HG02885 (cell line): ENCODE measurements around the gene DNASE1L1.

Experiments used
- ATAC-seq: cut with Tn5 transposase; IDR thresholded peaks from one replicate; pipeline ENCODE4 v1.9.1; 2021; ENCODE audit warnings: mild to moderate bottlenecking; ENCODE audit not compliant: unreplicated experiment, poor library complexity

DNASE1L1 gene

DNA sequence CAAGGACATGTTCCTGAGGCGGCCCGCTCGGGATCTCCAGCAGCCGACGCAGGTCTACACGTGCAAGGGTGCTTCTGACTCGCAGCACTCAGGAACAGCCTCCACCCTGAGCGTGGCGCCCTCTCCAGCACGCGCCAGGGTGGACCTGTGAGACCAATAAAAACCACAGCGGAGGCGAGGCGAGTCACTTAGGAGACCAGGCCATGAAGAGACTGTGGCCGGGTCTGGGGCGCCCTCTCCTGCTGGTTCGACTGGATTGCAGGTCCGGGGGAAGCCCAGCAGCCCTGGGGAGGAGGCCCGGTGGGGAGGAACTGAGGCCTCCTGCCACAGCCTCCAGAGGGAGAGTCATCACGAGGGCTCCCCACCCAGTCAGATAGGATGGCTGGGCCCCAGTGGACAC, 21.0 kb downstream of the DNASE1L1 start:
- ATAC-seq, result peak; percentile 30

DNA sequence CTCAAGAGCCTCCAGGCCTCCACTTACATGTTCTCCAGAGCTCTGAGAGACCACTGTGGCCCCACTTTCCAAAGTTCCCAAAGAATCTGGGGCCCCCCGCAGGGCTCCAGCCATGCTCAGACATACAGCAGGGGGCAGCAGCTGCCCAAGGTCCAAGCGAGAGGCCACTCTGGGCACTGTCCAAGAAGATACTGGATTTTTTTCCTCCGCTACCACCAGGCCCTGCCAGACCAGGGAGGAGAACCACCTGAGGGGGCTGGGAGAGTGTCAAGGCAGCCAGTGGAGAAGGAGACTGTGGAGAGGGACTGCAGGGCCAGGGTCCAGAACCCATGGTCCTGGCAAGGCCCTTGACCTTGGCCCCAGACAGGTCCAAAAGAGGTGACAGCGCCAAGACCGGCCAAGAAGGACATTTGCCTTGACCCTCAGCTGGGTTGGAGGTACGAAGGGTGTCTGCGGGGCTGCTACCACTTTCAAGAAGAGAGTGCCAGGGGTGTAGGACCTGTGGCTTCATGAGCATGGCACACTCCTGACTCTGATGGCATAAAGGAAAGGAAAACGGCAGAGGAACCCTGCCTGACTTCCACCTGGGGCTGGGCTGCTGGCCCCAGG, 24.7 kb downstream of the DNASE1L1 start:
- ATAC-seq, result no peak

DNA sequence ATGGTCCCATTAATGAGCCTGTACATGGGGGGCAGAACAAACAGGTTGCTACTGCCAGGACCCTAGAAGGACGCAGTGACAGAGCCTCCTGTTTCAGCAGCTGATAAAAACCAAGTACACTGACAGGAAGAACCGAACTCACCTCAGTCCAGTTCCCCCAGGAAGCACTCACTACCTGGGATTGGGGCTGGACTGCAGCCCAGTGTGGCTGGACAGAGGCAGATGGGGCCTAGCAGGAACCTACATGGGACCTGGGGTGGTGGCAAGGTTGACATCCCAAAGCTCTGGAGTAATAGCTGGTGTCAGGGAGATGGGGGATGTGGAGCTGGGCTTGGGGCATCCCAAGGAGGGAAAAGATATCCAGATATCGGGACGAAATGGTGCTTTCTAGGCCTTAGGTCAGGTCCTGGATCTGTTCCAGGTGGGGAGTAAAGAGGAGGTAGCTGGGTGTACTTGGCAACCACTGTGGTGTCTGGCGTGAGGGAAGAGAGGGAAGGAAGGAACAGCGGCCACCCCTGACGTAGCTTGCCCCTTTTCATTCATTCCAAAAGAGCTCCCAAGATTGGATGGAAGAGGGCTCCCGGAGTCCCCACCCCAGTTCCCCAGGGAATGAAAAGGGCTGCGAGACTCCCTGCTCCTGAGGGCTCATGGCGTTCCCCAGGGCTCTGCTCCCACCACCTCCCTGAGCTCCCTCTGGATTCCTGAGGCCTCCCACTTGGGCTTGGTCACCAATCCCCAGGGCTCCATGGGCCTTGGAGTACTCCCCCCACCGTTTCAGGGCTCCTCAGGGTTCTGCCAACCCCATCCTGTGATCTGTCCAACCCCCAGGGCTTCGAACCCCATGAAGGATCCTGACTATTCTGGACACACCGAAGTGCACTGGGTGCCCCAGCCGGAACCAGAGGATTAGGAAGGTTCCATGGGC, 25.4 kb downstream of the DNASE1L1 start:
- no peak for ATAC-seq

DNA sequence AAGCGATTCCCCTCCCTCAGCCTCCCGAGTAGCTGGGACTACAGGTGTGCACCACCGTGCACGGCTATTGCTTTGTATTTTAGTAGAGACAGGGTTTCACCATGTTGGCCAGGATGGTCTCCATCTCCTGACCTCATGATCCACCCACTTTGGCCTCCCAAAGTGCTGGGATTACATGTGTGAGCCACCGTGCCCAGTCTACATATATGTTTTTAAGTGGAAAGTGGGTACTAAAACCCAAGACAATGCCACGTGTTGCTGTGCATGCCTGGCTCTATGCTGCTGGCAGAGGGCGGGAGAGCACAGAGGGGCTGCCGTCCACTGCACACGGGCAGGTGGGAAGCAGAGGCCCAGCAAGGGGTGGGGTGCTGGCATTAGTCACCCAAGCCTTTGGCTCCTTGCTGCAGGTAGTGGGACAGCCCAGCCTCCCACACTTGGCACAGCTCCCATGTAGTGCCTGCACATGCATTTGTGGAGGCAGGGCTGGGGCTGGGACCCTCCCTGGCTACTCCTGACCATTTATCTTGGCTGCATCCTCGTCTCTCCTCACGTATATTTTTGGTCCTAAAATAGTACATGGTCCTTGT, 26.5 kb downstream of the DNASE1L1 start:
- no peak for ATAC-seq

DNA sequence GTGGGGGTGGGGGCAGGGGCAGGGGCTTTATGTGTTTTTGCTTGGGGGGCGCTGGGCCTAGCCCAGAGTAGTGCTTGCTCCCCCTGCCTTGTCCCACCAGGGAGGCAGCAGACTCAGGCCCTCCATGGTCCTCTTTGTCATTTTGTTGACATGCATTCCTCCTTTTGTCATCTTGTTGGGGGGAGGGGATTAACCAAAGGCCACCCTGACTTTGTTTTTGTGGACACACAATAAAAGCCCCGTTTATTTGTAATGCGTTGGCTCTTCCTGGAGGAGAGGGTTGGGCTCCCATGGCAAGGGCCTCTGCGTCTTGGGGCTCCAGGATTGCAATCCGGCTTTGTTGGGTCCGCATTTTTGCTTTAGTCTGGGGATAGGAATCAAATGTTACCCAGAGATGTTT, 27.8 kb downstream of the DNASE1L1 start:
- no peak for ATAC-seq

DNA sequence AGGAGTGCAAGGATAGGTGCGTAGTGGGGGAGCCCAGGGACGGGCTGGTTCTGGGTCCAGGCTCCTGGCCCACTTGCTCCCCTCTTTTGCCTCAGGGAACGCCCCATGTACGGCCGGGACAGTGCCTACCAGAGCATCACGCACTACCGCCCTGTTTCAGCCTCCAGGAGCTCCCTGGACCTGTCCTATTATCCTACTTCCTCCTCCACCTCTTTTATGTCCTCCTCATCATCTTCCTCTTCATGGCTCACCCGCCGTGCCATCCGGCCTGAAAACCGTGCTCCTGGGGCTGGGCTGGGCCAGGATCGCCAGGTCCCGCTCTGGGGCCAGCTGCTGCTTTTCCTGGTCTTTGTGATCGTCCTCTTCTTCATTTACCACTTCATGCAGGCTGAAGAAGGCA, 28.3 kb downstream of the DNASE1L1 start:
- ATAC-seq, result no peak

DNA sequence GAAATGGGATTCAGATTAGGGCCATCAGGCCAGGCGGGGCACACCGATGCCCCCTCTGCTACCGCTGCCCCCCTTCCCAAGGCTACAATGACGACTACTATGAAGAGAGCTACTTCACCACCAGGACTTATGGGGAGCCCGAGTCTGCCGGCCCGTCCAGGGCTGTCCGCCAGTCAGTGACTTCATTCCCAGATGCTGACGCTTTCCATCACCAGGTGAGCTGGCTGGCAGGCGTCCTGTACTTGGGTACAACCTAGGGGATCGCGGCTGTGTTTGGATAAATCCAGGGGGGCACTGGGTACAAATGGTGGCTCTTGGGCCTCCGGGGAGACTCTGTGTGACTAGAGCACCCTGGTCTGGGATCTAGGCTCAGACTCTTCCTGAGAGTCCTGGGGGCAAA, 28.9 kb downstream of the DNASE1L1 start:
- no peak for ATAC-seq

DNA sequence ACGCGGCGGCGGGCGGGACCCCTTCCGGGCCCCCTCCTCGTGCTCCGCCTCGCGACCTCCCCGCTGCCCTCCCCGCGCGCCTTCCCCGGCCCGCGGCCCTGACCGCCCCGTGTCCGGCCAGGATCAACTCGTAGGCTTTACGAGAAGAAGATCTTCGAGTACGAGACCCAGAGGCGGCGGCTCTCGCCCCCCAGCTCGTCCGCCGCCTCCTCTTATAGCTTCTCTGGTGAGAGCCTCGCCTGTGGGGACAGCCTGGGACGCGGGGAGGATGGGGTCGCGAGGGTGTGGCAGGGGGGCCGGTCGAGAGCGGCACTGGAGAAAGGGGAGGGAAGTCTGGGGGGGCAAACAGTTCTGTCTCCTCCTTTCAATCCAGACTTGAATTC, 29.5 kb downstream of the DNASE1L1 start:
- ATAC-seq, result no peak

DNA sequence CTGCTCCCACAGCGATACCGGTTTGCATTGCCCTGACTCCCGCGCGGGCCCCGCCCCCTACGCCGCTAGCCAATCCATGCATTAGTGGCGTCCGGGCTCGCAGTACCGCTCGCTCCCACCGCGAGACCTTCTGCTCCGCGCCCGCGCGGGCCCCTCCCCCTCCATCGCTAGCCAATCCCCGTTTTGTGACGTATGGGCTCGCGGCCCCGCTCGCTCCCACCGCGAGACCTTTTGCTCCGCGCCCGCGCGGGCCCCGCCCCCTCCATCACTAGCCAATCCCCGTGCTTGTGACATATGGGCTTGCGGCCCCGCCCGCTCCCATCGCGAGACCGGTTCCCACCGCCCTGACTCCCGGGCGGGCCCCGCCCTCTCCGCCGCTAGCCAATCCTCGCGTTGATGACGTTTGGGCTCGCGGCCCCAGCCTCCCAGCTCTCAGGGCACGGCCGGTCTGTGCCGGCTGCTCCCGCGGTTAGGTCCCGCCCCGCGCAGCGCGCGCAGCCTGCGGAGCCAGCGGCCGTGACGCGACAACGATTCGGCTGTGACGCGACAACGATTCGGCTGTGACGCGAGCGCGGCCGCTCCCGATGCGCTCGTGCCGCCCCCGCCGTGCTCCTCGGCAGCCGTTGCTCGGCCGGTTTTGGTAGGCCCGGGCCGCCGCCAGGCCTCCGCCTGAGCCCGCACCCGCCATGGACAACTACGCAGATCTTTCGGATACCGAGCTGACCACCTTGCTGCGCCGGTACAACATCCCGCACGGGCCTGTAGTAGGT, 30.1 kb downstream of the DNASE1L1 start, which contains the start of gene EMD:
Gene EMD (plus strand): TSS at position 497 of the 770 bp plus-strand sequence. CDS start 190 bp downstream, at position 687.
- peak; percentile 77 for ATAC-seq

DNA sequence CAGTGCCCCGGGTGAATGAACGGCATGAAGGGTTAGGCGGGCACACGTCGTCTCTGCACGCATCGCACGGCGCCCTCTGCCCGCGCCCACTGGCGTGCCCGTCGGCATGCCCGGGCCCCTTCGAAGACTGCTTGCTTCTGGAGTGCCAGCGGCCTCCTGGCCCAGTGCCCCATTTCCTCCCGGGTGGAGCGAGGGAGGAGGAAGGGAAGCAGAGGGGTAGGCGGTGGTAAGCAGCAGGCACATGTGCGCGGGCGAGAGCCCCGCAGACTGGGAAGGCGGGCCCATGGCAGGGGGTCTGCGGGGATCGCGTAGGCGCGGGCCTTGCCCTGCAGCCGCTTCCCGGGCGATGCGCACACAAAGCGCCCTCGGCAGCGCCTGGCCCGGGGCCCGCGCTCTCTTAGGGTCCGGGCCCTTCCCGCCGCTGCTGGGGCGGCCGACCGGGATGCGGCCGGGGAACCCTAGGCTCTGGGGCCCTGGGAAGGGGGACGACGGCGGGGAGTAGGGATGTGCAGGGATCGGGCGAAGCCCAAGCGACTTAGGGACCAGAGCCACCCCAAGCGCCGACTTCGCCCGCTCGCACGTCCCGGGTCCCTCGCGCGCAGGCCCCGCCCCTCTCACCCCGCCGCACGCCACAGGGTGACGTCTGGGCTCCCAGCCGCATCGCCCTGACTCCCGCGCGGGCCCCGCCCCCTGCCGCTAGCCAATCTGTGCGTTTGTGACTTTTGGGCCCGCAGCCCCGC, 30.8 kb downstream of the DNASE1L1 start:
- ATAC-seq, result peak; percentile 1

DNA sequence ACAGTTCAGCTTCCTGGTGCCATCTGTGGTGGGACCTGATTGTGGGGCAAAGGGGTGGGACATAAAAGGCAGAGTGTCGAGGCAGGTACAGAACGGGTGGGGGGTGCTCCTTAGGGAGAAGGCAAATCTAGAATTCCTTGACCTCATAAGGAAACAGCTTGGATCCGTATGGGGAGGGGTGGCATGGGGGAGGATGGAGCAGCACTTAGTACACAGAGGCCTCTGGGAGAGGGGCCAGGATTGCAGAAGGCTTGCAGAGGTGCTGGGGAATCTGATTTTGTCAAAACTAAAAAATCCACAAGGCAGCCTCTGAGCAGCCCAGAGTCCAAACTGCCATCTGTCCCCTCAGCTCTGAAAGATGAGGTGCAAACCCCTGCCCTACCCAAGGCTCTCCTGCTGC, 32.3 kb downstream of the DNASE1L1 start:
- ATAC-seq, result no peak

DNA sequence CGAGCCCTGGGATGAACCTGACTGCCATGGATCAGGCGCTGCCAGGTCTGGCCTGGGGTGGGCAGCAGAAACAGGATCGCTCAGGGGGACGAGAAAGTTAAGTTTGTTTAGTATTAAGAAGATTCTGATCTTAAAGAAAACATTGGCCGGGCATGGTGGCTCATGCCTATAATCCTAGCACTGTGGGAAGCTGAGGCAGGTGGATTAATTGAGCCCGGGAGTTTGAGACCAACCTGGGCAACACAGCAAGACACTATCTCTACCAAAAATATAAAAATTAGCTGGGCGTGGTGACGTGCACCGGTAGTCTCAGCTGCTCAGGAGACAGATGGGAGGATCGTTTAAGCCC, 33.9 kb downstream of the DNASE1L1 start:
- ATAC-seq, result no peak

DNA sequence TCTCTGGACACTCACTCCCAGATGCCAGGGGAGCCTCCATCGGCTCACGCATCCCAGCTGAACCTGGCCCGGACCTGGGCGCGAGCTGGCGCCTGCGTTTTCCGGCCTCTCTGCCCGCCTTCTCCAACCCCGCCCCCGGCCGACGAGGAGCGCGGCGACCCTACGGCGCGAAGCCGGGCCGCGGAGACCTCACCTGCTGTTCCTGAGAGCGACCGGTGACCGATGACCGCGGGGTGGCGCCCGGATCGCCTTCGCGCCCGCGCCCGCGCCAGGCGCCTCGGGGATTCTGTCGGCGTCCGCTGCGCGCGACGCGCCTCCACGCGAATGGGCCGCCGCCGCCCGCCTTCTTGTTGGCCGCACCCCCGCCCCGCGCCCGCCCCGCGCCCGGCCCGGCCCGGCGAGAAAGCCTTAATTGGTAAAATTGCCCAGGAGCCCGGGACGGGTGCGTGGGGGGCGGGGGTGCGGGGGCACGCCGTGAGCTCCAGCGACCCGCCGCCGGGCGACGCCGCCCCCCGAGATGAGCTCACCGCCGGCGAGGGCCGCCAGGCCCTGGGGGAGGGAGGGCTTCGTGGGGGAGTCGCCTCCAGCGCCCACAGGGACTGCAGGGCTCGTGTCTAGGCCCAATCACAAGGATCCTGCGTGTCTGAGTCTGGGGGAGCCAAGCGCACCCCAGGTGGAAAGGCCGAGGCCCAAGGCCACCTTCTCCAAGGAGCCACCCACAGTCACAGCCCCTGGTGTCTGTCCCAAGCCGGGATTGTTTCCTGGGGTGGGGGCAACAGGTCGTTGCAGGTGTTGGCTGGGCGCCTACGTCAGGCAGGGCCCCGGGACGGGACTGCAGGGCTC, 34.5 kb downstream of the DNASE1L1 start, which contains the start of gene FLNA:
Gene FLNA (minus strand): TSS at position 322 of the 843 bp plus-strand sequence. CDS start 3,389 bp downstream, outside the sequence.
- no peak for ATAC-seq

DNA sequence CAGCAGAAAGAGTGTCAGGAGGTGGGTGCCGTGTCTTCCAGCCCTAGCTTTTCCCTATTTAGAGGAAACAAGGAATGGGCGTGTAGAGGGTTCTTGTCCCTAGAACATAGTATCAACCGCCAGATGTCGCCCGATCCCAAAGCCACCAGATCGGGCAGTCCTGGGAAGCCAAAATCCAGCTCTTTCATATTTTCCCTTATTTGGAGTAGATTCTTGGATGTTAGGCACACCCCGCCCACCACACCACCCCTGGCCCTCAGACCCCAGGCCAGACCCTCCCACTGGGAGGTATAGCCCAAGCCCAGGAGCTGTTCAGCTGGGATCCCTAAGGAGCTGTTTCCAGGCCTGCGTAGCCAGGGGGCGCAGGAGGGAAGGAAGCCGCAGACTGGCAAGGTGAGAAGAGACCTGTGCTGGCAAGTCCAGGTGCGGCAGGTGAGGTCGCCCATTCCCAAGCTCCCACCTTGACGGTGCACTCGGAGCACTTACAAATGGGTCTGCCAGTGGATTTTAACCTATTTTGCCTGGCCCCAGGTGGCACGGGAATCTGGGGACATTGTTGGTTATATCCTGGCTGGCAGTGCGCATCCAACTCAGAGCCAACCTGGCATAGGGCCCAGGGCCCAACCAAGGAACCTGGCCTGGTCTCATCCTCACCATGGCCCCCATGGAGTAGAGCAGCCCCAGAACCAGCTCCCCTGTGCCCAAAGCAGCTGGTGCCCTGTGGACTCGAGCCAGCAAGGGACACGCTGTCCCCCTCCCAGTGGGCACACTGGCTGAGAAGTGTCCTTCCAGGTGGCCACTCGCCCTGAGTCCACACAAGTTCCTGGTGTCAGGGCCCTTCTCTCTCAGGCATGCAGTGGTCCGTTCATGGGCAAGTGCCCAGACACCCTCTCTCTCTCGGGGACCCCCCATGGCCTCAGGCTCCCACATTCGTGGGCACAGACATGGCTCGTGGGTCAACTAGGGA, 35.4 kb downstream of the DNASE1L1 start:
- ATAC-seq, result no peak

DNA sequence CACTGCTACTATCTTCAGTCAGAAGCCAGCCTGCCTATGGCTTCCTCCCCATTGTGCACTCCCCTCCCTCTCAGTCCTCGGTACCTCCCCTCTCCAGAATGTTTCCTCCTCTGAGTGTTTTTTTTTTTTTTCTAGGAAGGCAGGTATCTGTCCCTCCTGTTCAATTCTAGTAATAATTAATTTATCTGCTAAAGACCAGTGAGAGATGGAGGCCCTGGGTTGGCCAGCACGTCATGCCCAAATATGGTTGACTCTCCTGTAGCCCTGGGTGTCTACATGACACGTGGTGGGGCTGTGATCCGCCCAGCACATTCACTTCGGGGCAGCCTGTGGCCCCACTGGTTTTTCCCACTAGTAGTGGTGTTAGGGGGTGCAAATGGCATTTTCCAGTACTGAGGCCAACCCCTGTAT, 36.4 kb downstream of the DNASE1L1 start:
- no peak for ATAC-seq

DNA sequence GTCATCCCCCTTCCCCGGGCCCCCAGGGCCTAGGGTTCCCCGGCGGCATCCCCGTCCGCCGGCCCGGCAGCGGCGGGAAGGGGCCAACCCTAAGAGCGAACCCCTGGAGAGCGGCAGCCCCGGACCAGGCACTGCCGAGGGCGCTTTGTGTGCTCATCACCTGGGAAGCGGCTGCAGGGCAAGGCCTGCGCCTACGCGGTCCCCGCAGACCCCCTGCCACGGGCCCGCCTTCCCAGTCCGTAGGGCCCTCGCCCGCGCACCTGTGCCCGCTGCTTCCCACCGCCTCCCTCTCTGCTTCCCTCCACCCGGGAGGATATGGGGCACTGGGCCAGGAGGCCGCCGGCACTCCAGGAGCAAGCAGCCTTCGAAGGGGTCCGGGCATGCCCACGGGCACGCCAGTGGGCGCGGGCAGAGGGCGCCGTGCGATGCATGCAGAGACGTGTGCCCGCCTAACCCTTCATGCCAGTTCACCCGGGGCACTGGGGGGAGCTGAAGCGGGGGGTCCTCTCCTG, 37.2 kb downstream of the DNASE1L1 start:
- ATAC-seq, result peak; percentile 13

DNA sequence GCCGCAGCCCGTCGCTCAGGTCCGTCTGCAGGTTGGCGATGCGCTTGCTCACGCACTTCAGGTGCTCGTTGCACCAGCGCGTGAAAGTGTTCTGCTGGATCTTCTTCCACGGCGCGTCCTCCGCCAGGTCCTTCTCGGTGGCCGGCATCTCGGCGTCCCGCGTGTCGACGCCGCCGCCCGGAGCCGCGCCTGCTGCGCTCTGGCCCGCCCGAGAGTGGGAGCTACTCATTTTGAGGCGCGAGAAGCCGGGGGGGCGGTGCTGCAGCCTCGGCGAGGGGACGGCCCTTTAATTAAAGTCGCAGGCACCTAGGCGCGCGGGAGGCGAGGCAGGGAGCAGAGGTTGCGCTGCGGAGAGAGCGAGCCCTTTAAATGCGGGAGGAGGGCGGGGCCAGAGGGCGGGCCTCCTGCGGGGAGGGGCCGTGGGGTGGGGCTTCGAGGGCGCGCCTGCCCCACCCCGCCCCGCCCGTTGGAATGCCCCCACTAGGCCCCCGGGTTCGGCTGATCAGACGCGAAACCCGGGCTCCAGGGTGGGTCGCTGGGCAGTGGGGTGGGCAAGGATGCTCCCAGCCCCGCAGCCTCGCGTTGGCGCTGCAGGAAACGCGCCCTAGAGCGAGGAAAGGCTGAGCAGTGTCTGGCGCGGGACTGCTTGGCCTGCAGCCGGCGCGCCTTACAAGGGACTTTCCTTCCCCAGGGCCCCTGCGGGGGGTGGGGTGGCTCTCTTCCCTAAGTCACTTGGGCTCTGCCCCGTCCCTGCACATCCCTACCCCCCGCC, 37.9 kb downstream of the DNASE1L1 start:
- ATAC-seq, result peak; percentile 72
